Measurements from ENCODE around the gene PGD.

GRCh38 chr1:10407201-10407600 is 8.3 kb downstream of the PGD start:
- TF ChIP-seq POLR2AphosphoS5 (IDR thresholded peaks at IDR 0.05) (no peak), CTCF (IDR thresholded peaks at IDR 0.05; ENCODE audit: poor library complexity, severe bottlenecking) (no peak), EZH2 (IDR thresholded peaks at IDR 0.05; ENCODE audit: borderline replicate concordance, insufficient read depth, low read length, poor library complexity, severe bottlenecking) (no peak), EP300 (conservative IDR thresholded peaks at IDR 0.05; ENCODE audit: poor library complexity, severe bottlenecking) (no peak), SMC3 (conservative IDR thresholded peaks at IDR 0.05; ENCODE audit: poor library complexity) (no peak), REST (IDR thresholded peaks at IDR 0.05; ENCODE audit: borderline replicate concordance) (no peak), RAD21 (conservative IDR thresholded peaks at IDR 0.05) (no peak)

Data from neural cell (in vitro differentiated cells).